Stimulated activated CD4-positive, alpha-beta T cell treated with anti-CD3 and anti-CD28 coated beads, Interleukin-12 subunit alpha, Interleukin-12 subunit beta, amount 100 ng/mL, for 48 hours (primary cell): ENCODE results near the gene ZNF57.

Experiments
- DNase-seq, 3 donors: peaks; one replicate each; pipeline ENCODE4 v3.0.0-alpha.2; 2020; ENCODE audit warnings: low read depth in 2 of 3, low spot score in 1 of 3

ZNF57 gene

GRCh38 chr19:2900296-2901252, at the start of gene ZNF57:
Gene ZNF57 (plus strand): TSS chr19:2900928. CDS start chr19:2901046, 118 bp downstream.
- DNase-seq, result peak; percentile 97 to 99 (median 98)

- no peak for DNase-seq
Measured at GRCh38 chr19:2852598-2852997, 48.1 kb upstream of the ZNF57 start.

- DNase-seq, result no peak
Measured at GRCh38 chr19:2853015-2853606, 47.6 kb upstream of the ZNF57 start.

GRCh38 chr19:2854849-2855248, 45.9 kb upstream of the ZNF57 start:
- DNase-seq, result no peak

- no peak for DNase-seq
Measured at GRCh38 chr19:2856457-2857050, 44.2 kb upstream of the ZNF57 start.

- no peak for DNase-seq
Measured at GRCh38 chr19:2858864-2859263, 41.9 kb upstream of the ZNF57 start.

GRCh38 chr19:2863816-2864215, 36.9 kb upstream of the ZNF57 start:
- DNase-seq, result no peak

- no peak for DNase-seq
Measured at GRCh38 chr19:2865334-2866100, 35.2 kb upstream of the ZNF57 start.

GRCh38 chr19:2866495-2867024, 34.2 kb upstream of the ZNF57 start:
- no peak for DNase-seq

- DNase-seq, result no peak
Measured at GRCh38 chr19:2867025-2867991, 33.4 kb upstream of the ZNF57 start, which contains the start of gene ZNF556. Gene ZNF556 (plus strand): TSS chr19:2867335. CDS start chr19:2867422, 87 bp downstream.

- DNase-seq, result no peak
Measured at GRCh38 chr19:2869618-2870017, 31.1 kb upstream of the ZNF57 start.

- DNase-seq, result peak in 1 of 3 donors; percentile 17
Measured at GRCh38 chr19:2872175-2872574, 28.6 kb upstream of the ZNF57 start.

GRCh38 chr19:2877398-2878331, 23.1 kb upstream of the ZNF57 start:
- DNase-seq, result no peak

GRCh38 chr19:2883686-2884439, 16.9 kb upstream of the ZNF57 start:
- no peak for DNase-seq

- DNase-seq, result no peak
Measured at GRCh38 chr19:2885736-2886135, 15.0 kb upstream of the ZNF57 start.

GRCh38 chr19:2887391-2887914, 13.3 kb upstream of the ZNF57 start:
- DNase-seq, result no peak

GRCh38 chr19:2888731-2889224, 11.9 kb upstream of the ZNF57 start:
- peak in 2 of 3 donors; percentile 36 to 44 for DNase-seq
